Tibial nerve (tissue), 4 donors: ENCODE results near the gene PLEKHA7. TPM values are rescaled to one million over a fixed set of nuclear protein-coding genes. Genes with fewer than 3 reads are reported as not detected.

ENCODE experiments used
- DNase-seq, 2 donors: peaks; one replicate each; pipeline ENCODE4 v3.0.0-alpha.2; 2019; ENCODE audit warnings: low spot score in 2 of 2
- H3K27ac ChIP-seq, 4 donors: fragments of 200-600 bp; sonication (generic) in 3 of 4; one replicate each; pipeline ENCODE4 v1.5.1; 2017 to 2019; ENCODE audit warnings: mild to moderate bottlenecking in 1 of 4
- H3K27me3 ChIP-seq, 2 donors: fragments of 200-600 bp; sonication (generic) in 1 of 2; one replicate each; pipeline versions ENCODE4 v1.5.1 to v1.6.0; 2017 to 2019
- H3K36me3 ChIP-seq, 3 donors: fragments of 200-600 bp; sonication (generic); one replicate each; pipeline ENCODE4 v1.5.1; 2018 to 2019
- H3K4me1 ChIP-seq, 4 donors: fragments of 200-600 bp; sonication (generic) in 3 of 4; one replicate each; pipeline ENCODE4 v1.5.1; 2017 to 2019
- H3K4me3 ChIP-seq, 4 donors: fragments of 200-600 bp; sonication (generic) in 3 of 4; one replicate each; pipeline ENCODE4 v1.5.1; 2017 to 2019; ENCODE audit warnings: mild to moderate bottlenecking in 1 of 4, moderate library complexity in 1 of 4
- H3K9me3 ChIP-seq, 4 donors: fragments of 200-600 bp; sonication (generic) in 3 of 4; one replicate each; pipeline ENCODE4 v1.5.1; 2017 to 2019
- EP300 ChIP-seq, 2 donors: sonication (generic); formaldehyde crosslinking; IDR thresholded peaks; one replicate each; pipeline ENCODE4 v1.6.1; 2017; ENCODE audit warnings: antibody characterized with exemption in 2 of 2, mild to moderate bottlenecking in 1 of 2
- POLR2A ChIP-seq, 2 donors: fragments of 450-650 bp; IDR thresholded peaks; one replicate each; pipeline ENCODE4 v1.6.1; 2017; ENCODE audit warnings: antibody characterized with exemption in 2 of 2, mild to moderate bottlenecking in 2 of 2, moderate library complexity in 2 of 2
- WGBS, 2 donors: methylation state at CpG; one replicate each; pipeline ENCODE4 v1.1.5; 2018; 5-methylcytosine and 5-hydroxymethylcytosine counted together
- total RNA-seq, 4 donors: library from RNA; depleted of rRNA; stranded (reverse); fragments of >200 nt; gene quantifications; one replicate each; pipeline ENCODE4 v1.1.0, GENCODE V29; 2016
- TF ChIP-seq, protein P1 (sequence below), 5 experiments: fragments of 200-600 bp in 3 of 5; fragments of 450-650 bp in 2 of 5; sonication (generic) in 3 of 5; IDR thresholded peaks; one replicate each; pipeline ENCODE4 v1.5.1; 2016 to 2019; ENCODE audit warnings: antibody characterized with exemption in 5 of 5, mild to moderate bottlenecking in 3 of 5, moderate library complexity in 2 of 5

PLEKHA7 gene
- total RNA-seq, 4 donors from 2014 or later: 41.6 to 56.7 (median 50.1) TPM

DNA sequence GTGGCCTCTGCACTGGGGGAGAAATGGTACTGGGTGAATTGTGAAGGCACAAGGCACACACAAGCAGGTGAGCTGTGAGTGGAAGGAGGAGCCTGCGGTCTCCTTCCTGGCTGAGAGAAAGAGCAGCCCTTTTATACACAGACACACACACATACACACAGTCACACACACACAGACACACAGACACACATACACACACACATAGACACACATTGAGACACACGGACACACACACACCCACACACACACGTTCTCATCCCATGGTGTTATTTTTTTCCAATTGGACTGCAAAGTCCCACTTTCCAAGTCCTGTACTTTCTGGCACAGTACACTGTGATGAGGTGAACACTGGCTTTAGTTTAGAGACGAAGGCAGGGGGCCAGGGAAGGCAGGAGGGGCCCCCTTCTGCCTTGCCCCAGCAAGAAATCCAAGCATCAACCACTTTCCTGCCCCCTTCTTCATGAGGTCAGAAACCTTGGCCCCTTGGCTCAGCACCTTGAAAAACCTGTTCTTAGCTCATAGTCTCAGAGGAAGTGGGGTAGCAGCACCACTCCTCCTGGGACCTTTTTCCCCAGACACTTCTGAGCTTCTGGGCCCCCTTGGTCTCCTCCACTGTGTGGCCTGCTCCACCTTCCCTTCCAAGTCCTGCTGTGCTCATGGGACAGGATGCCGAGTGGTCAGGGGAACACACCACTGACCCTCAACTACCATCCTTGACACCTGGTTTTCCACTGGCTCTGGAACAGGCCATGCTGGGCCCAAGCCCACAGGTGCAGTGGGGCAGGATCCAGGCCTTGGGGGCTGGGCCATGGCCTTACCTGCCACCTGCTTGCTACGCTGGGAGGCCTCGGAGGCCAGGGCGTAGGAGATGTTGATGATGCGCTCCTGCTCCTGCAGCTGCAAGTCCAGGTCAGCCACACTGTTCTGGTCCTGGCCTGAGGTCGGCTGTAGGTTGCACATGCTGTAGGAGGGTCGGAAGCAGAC lies 232.0 kb downstream of the PLEKHA7 start:
- no peaks in the 10 kb centered on the region for H3K9me3 ChIP-seq
- no peak overlapping the region for H3K4me3 ChIP-seq
- H3K27me3 ChIP-seq: no peaks in the 10 kb centered on the region
- H3K4me1 ChIP-seq: peaks cover 0 to under 1% (median 0%) of the 10 kb centered on the region in 4 donors
- no peak overlapping the region for H3K27ac ChIP-seq
- DNase-seq: no peak
- WGBS, 2 donors: 82 to 83% methylated on average over 8 to 11 of the region's 11 CpGs
- TF ChIP-seq POLR2A (IDR thresholded peaks at IDR 0.05) (no peak), EP300 (IDR thresholded peaks at IDR 0.05) (no peak)
- TF ChIP-seq, protein P1, sequence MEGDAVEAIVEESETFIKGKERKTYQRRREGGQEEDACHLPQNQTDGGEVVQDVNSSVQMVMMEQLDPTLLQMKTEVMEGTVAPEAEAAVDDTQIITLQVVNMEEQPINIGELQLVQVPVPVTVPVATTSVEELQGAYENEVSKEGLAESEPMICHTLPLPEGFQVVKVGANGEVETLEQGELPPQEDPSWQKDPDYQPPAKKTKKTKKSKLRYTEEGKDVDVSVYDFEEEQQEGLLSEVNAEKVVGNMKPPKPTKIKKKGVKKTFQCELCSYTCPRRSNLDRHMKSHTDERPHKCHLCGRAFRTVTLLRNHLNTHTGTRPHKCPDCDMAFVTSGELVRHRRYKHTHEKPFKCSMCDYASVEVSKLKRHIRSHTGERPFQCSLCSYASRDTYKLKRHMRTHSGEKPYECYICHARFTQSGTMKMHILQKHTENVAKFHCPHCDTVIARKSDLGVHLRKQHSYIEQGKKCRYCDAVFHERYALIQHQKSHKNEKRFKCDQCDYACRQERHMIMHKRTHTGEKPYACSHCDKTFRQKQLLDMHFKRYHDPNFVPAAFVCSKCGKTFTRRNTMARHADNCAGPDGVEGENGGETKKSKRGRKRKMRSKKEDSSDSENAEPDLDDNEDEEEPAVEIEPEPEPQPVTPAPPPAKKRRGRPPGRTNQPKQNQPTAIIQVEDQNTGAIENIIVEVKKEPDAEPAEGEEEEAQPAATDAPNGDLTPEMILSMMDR (IDR thresholded peaks at IDR 0.05): no peak
- H3K36me3 ChIP-seq: peaks cover 0 to 48% (median 0%) of the 10 kb centered on the region in 3 donors

- no peak overlapping the region for H3K4me3 ChIP-seq
- no peaks in the 10 kb centered on the region for H3K27me3 ChIP-seq
- TF ChIP-seq POLR2A (IDR thresholded peaks at IDR 0.05): no peak
- no peak for TF ChIP-seq EP300 (IDR thresholded peaks at IDR 0.05)
- TF ChIP-seq, protein P1 (IDR thresholded peaks at IDR 0.05): no peak
- no peaks in the 10 kb centered on the region for H3K9me3 ChIP-seq
- H3K36me3 ChIP-seq: peaks cover 0 to 55% (median 0%) of the 10 kb centered on the region in 3 donors
- no peak overlapping the region for H3K27ac ChIP-seq
- DNase-seq: no peak
- peaks cover 0 to 9% (median 0%) of the 10 kb centered on the region in 4 donors for H3K4me1 ChIP-seq
- WGBS, 2 donors: 89 to 93% methylated on average over 19 of the region's 19 CpGs
Observed at GRCh38 chr11:16780698-16781550, 233.3 kb downstream of the PLEKHA7 start.

- Histone ChIP-seq H3K4me1 (peaks cover 0 to 9% (median 0%) of the 10 kb centered on the region in 4 donors), H3K27me3 (no peaks in the 10 kb centered on the region), H3K4me3 (no peak overlapping the region), H3K27ac (no peak overlapping the region), H3K36me3 (peaks cover 0 to 58% (median 0%) of the 10 kb centered on the region in 3 donors), H3K9me3 (no peaks in the 10 kb centered on the region)
- TF ChIP-seq, protein P1 (IDR thresholded peaks at IDR 0.05): no peak
- TF ChIP-seq POLR2A (IDR thresholded peaks at IDR 0.05): no peak
- no peak for TF ChIP-seq EP300 (IDR thresholded peaks at IDR 0.05)
- WGBS, 2 donors: 89 to 95% methylated on average over 2 of the region's 2 CpGs
- DNase-seq: no peak
Observed at GRCh38 chr11:16780146-16780545, 234.1 kb downstream of the PLEKHA7 start.

- H3K27ac ChIP-seq: no peak overlapping the region
- H3K27me3 ChIP-seq: no peaks in the 10 kb centered on the region
- no peak overlapping the region for H3K4me3 ChIP-seq
- 80 to 82% methylated on average over 8 of the region's 8 CpGs for WGBS, 2 donors
- no peak for TF ChIP-seq EP300 (IDR thresholded peaks at IDR 0.05)
- TF ChIP-seq, protein P1 (IDR thresholded peaks at IDR 0.05): no peak
- TF ChIP-seq POLR2A (IDR thresholded peaks at IDR 0.05): no peak
- H3K9me3 ChIP-seq: no peaks in the 10 kb centered on the region
- no peak for DNase-seq
- peaks cover 0 to 9% (median 0%) of the 10 kb centered on the region in 4 donors for H3K4me1 ChIP-seq
- peaks cover 0 to 58% (median 0%) of the 10 kb centered on the region in 3 donors for H3K36me3 ChIP-seq
Observed at GRCh38 chr11:16779436-16779835, 234.8 kb downstream of the PLEKHA7 start.
